HuH-7 (cell line): ENCODE data around the gene MAFG.

ENCODE experiments used
- DNase-seq: peaks from one replicate; pipeline ENCODE4 v3.0.0; 2011; ENCODE audit warnings: low spot score

MAFG gene

GRCh38 chr17:81927653-81928543 is at the start of gene MAFG:
Gene MAFG (minus strand): TSS chr17:81927735. CDS start chr17:81923185, 4,550 bp downstream.
- DNase-seq = peak; percentile 98

- DNase-seq = no peak
Measured at GRCh38 chr17:81976332-81977210, 49.0 kb upstream of the MAFG start.

- DNase-seq = no peak
Measured at GRCh38 chr17:81973432-81973831, 45.9 kb upstream of the MAFG start.

GRCh38 chr17:81968850-81969812 is 41.6 kb upstream of the MAFG start:
- DNase-seq = no peak

DNA sequence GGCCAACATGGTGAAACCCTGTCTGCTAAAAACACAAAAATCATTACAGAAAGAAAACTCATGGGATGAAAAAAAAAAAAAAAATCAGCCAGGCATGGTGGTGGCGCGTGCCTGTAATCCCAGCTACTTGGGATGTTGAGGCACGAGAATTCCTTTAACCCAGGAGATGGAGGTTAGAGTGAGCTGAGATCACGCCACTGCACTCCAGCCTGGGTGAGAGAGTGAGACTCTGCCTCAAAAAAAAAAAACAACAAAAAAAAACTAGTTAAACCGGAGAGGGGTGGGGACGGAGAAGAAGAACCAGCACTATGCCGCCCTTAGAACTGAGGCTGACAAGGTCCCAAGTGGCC is 40.8 kb upstream of the MAFG start:
- DNase-seq = no peak

GRCh38 chr17:81967533-81968395 is 40.2 kb upstream of the MAFG start:
- DNase-seq = peak; percentile 96

DNA sequence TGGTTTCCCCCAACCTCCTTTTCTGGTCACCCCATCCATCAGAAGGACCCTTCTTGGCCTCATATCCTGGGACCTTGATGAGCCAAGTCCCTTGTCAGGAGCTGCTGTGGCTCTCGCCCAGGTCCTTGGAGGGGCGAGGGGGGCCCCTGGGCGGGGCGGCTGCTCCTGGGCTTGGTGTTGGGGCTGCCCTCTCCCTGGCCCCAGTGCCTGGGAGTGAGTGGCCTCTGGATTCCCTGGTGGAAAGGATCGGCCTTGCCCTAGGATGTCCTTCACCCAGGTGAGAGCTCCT is 39.7 kb upstream of the MAFG start:
- DNase-seq = no peak

- no peak for DNase-seq
Measured at GRCh38 chr17:81966343-81967243, 39.1 kb upstream of the MAFG start.

DNA sequence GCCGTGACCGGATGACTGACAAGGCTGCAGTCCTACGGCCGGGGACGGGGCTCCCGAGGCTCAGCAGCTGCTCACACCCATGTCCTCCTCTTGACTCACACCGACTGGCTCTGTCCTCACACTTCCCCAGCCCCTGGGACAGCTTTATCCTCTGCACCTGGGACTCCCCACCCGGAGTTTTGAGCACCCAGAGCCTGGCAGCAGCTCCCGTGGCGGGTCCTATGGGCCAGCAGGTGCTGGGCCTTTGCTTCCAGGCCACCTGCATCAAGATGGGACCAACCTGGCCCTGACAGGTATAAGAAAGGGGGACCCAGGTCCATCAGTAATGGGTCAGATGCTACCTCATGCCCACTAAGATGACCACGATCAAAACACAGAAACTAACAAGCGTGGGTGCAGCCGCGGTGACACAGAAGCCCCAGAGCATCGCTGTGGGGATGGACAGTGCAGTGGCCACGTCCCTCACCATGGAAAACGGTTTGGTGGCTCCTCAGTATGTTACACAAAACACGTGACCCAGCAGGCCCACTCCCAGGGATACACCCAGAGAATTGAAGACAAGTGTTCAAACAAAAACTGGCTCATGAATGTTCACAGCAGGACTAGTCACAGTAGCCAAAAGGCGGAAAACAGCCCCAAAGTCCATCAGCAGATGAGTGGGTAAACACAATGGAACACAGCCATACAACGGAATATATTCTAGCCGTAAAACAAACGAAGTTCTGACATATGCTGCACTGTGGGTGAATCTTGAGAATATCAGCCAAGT is 36.7 kb upstream of the MAFG start:
- no peak for DNase-seq

DNA sequence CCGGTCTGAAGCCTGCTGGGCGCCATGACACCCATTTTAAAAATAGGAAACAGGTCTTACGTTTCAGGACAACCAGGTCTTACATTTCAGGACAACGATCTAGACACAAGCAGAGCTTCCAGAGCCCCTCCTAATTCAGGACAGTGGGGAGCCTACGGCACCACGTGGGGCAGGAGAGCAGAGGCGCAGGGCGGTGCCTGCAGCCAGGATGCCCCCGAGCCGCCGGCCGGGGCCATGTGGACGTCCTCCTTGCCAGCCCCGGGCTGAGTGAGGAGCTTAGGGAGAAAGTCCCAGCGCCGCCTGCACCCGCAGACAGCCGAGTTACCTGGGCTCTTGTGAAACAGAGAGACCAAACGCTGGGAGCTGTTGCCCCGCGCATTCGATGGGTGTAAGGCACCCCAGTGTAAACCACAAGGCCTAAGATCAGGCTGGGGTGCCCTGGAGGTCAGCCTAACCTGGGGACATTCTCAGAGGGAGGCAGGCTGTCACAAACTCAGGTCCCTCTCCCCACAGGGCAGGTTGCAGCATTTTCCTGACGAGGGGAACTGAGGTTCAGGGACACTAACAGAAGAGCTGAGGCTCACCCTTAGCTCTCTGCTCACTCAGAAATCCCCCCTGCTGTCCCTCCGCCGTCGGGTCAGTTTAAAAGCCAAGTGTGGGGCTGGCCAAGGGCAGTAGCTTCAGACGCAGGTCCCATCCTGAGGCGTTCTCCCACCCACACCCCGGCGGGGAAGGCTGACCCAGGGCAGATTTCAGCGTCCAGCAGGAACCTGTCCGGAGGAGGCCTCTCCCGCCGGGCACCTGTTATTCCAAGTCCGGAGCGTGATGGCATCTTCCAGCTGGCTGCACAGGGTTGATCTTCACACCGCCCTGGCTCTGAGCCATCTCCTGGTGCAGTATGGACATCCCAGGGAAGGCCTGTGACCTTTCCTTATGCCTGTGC is 35.2 kb upstream of the MAFG start:
- no peak for DNase-seq

- no peak for DNase-seq
Measured at GRCh38 chr17:81961521-81962498, 34.3 kb upstream of the MAFG start.

- peak; percentile 63 for DNase-seq
Measured at GRCh38 chr17:81961087-81961511, 33.6 kb upstream of the MAFG start, which contains the start of gene NOTUM. Gene NOTUM (minus strand): TSS chr17:81961187. CDS start chr17:81960909, 278 bp downstream.

DNA sequence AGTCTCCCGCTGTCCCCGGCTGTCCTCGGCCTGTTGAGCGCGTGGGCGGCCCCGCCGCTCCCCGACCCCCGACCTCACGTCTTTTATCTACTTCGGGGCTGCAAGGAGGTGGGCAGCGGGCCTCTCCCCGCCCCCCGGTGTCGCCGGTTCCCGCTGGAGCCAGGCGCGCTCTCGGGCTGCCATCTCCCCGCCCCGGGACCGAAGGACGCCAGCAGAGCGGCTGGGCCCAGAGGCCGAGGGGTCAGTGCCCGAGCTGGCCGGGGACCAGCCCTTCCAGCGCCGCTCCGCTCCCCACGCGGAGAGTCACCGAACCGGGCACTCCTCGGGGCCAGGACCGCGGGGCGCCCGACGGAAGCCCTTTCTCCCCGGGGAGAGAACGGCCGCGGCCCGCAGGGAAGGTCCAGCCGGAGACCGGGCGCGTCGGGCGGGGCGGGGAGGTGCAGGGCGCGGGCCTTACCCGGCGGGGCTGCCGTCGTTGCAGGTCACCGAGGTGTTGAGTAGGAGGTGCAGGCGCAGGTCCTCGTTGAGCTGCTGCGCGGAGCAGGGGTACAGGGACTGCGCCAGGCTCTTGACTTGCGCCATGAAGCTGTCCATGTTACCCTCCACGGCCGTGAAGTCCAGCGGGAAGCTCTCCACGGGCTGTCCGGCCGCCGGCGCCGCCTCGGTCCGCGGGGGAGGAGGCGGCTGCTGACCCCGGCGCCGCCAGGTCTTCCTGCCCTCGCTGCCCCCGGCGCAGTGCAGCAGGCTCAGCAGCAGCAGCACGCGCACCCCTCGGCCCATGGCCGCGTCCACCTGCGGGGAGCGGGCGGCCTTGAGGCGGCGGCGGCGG is 32.8 kb upstream of the MAFG start:
- peak; percentile 41 for DNase-seq

- DNase-seq = peak; percentile 75
Measured at GRCh38 chr17:81959362-81960129, 32.0 kb upstream of the MAFG start.
